ENCODE measurements around the gene MEF2C.

Gene MEF2C

GRCh38 chr5:88761939-88762338, 121.0 kb downstream of the MEF2C start:
- DNase-seq (ENCODE audit: low spot score) = no peak
- TF ChIP-seq CTCF (IDR thresholded peaks at IDR 0.05; ENCODE audit: extremely low read depth, missing control alignments) = no peak

GRCh38 chr5:88761269-88761850, 121.6 kb downstream of the MEF2C start:
- no peak for TF ChIP-seq CTCF (IDR thresholded peaks at IDR 0.05; ENCODE audit: extremely low read depth, missing control alignments)
- no peak for DNase-seq (ENCODE audit: low spot score)

- no peak for DNase-seq (ENCODE audit: low spot score)
- no peak for TF ChIP-seq CTCF (IDR thresholded peaks at IDR 0.05; ENCODE audit: extremely low read depth, missing control alignments)
Measured at GRCh38 chr5:88760527-88760926, 122.5 kb downstream of the MEF2C start.

- TF ChIP-seq CTCF (IDR thresholded peaks at IDR 0.05; ENCODE audit: extremely low read depth, missing control alignments) = no peak
- no peak for DNase-seq (ENCODE audit: low spot score)
Measured at GRCh38 chr5:88758591-88758990, 124.4 kb downstream of the MEF2C start.

GRCh38 chr5:88758184-88758583, 124.8 kb downstream of the MEF2C start:
- DNase-seq (ENCODE audit: low spot score) = no peak
- no peak for TF ChIP-seq CTCF (IDR thresholded peaks at IDR 0.05; ENCODE audit: extremely low read depth, missing control alignments)

- no peak for DNase-seq (ENCODE audit: low spot score)
- TF ChIP-seq CTCF (IDR thresholded peaks at IDR 0.05; ENCODE audit: extremely low read depth, missing control alignments) = no peak
Measured at GRCh38 chr5:88756953-88757352, 126.0 kb downstream of the MEF2C start.

- no peak for DNase-seq (ENCODE audit: low spot score)
- TF ChIP-seq CTCF (IDR thresholded peaks at IDR 0.05; ENCODE audit: extremely low read depth, missing control alignments) = no peak
Measured at GRCh38 chr5:88748666-88749065, 134.3 kb downstream of the MEF2C start.
